H4 (cell line): Measurements from ENCODE around the gene TNFAIP8L1. TPM values are rescaled to one million over a fixed set of nuclear protein-coding genes. Genes with fewer than 3 reads are reported as not detected.

ENCODE experiments used
- DNase-seq: peaks from one replicate; pipeline ENCODE4 v3.0.0-alpha.2; 2015; ENCODE audit warnings: low spot score
- total RNA-seq: library from RNA; depleted of rRNA; stranded (reverse); fragments of >200 nt; shearing (Covaris generic); gene quantifications from 2 replicates; pipeline ENCODE4 v1.2.3, GENCODE V29; 2014

Gene TNFAIP8L1
- total RNA-seq, 1 experiment from 2014 or later: 2.7 TPM

GRCh38 chr19:4609878-4610511, 29.3 kb upstream of the TNFAIP8L1 start:
- DNase-seq: no peak

GRCh38 chr19:4613254-4613751, 26.0 kb upstream of the TNFAIP8L1 start:
- no peak for DNase-seq

GRCh38 chr19:4618019-4618418, 21.3 kb upstream of the TNFAIP8L1 start:
- no peak for DNase-seq

- DNase-seq: no peak
Measured at GRCh38 chr19:4619668-4620294, 19.5 kb upstream of the TNFAIP8L1 start.

GRCh38 chr19:4620675-4621074, 18.6 kb upstream of the TNFAIP8L1 start:
- DNase-seq: no peak

- DNase-seq: no peak
Measured at GRCh38 chr19:4622695-4623421, 16.5 kb upstream of the TNFAIP8L1 start.

GRCh38 chr19:4624301-4624700, 15.0 kb upstream of the TNFAIP8L1 start:
- DNase-seq: no peak

GRCh38 chr19:4624733-4625362, 14.5 kb upstream of the TNFAIP8L1 start:
- DNase-seq: peak; percentile 51

- DNase-seq: peak; percentile 75
Measured at GRCh38 chr19:4633140-4633967, 6.0 kb upstream of the TNFAIP8L1 start.

- DNase-seq: no peak
Measured at GRCh38 chr19:4635754-4636116, 3.6 kb upstream of the TNFAIP8L1 start.

GRCh38 chr19:4636151-4636717, 3.1 kb upstream of the TNFAIP8L1 start:
- no peak for DNase-seq

- no peak for DNase-seq
Measured at GRCh38 chr19:4636761-4637160, 2.6 kb upstream of the TNFAIP8L1 start.

GRCh38 chr19:4638317-4638716, 999 bp upstream of the TNFAIP8L1 start:
- no peak for DNase-seq

GRCh38 chr19:4639531-4640246, 373 bp downstream of the TNFAIP8L1 start:
- no peak for DNase-seq

- no peak for DNase-seq
Measured at GRCh38 chr19:4640247-4641000, 1.1 kb downstream of the TNFAIP8L1 start.

GRCh38 chr19:4641132-4641531, 1.8 kb downstream of the TNFAIP8L1 start:
- no peak for DNase-seq

GRCh38 chr19:4642625-4643024, 3.3 kb downstream of the TNFAIP8L1 start:
- no peak for DNase-seq

GRCh38 chr19:4645718-4646117, 6.4 kb downstream of the TNFAIP8L1 start:
- DNase-seq: no peak
